ENCODE data around the gene PHF2. TPM values are rescaled to one million over a fixed set of nuclear protein-coding genes. Genes with fewer than 3 reads are reported as not detected.

PHF2 gene
- total RNA-seq, 2 donors from 2014 or later = 32.4 to 32.9 TPM

GRCh38 chr9:93652604-93653592 is 76.5 kb downstream of the PHF2 start:
- Histone ChIP-seq H3K9me3 (no peaks in the 10 kb centered on the region), H3K36me3 (peaks cover 9 to 13% of the 10 kb centered on the region in 2 donors), H3K4me3 (no peak overlapping the region), H3K27me3 (replicated peaks; ENCODE audit: insufficient read depth) (no peaks in the 10 kb centered on the region), H3K27ac (no peak overlapping the region), H3K4me1 (replicated peaks) (no peaks in the 10 kb centered on the region)
- WGBS = 87% methylated on average over 23 of the region's 24 CpGs
- DNase-seq (ENCODE audit: low spot score) = no peak
- intact Hi-C loops (cut with DNase I) = no loop called here
- TF ChIP-seq POLR2AphosphoS5 (IDR thresholded peaks at IDR 0.05) = no peak
- no peak for TF ChIP-seq POLR2A (IDR thresholded peaks at IDR 0.05)
- no peak for TF ChIP-seq CTCF (IDR thresholded peaks at IDR 0.05)

- Histone ChIP-seq H3K4me1 (replicated peaks) (no peaks in the 10 kb centered on the region), H3K9me3 (no peaks in the 10 kb centered on the region), H3K36me3 (peaks cover 9 to 13% of the 10 kb centered on the region in 2 donors), H3K27me3 (replicated peaks; ENCODE audit: insufficient read depth) (no peaks in the 10 kb centered on the region), H3K27ac (no peak overlapping the region), H3K4me3 (no peak overlapping the region)
- WGBS = 85% methylated on average over 3 of the region's 3 CpGs
- DNase-seq (ENCODE audit: low spot score) = no peak
- TF ChIP-seq CTCF (IDR thresholded peaks at IDR 0.05) (no peak), POLR2AphosphoS5 (IDR thresholded peaks at IDR 0.05) (no peak), POLR2A (IDR thresholded peaks at IDR 0.05) (no peak)
- intact Hi-C loops (cut with DNase I) = no loop called here
These were observed 77.4 kb downstream of the PHF2 start for GRCh38 chr9:93653760-93654159.

- intact Hi-C loops (cut with DNase I) = no loop called here
- Histone ChIP-seq H3K27ac (no peak overlapping the region), H3K9me3 (no peaks in the 10 kb centered on the region), H3K4me3 (no peak overlapping the region), H3K4me1 (replicated peaks) (no peaks in the 10 kb centered on the region), H3K36me3 (peaks cover 9 to 13% of the 10 kb centered on the region in 2 donors), H3K27me3 (replicated peaks; ENCODE audit: insufficient read depth) (no peaks in the 10 kb centered on the region)
- DNase-seq (ENCODE audit: low spot score) = no peak
- no peak for TF ChIP-seq POLR2A (IDR thresholded peaks at IDR 0.05)
- no peak for TF ChIP-seq POLR2AphosphoS5 (IDR thresholded peaks at IDR 0.05)
- no peak for TF ChIP-seq CTCF (IDR thresholded peaks at IDR 0.05)
- WGBS = 95% methylated on average over 21 of the region's 21 CpGs
These were observed 78.1 kb downstream of the PHF2 start for GRCh38 chr9:93654351-93654961.

- Histone ChIP-seq H3K27ac (no peak overlapping the region), H3K4me1 (replicated peaks) (no peaks in the 10 kb centered on the region), H3K4me3 (no peak overlapping the region), H3K27me3 (replicated peaks; ENCODE audit: insufficient read depth) (no peaks in the 10 kb centered on the region), H3K36me3 (peaks cover 6 to 9% of the 10 kb centered on the region in 2 donors), H3K9me3 (no peaks in the 10 kb centered on the region)
- 92% methylated on average over 22 of the region's 22 CpGs for WGBS
- intact Hi-C loops (cut with DNase I) = no loop called here
- TF ChIP-seq CTCF (IDR thresholded peaks at IDR 0.05) (no peak), POLR2AphosphoS5 (IDR thresholded peaks at IDR 0.05) (no peak), POLR2A (IDR thresholded peaks at IDR 0.05) (no peak)
- DNase-seq (ENCODE audit: low spot score) = no peak
These were observed 79.4 kb downstream of the PHF2 start for GRCh38 chr9:93655621-93656425.
